ENCODE data around the gene KLHDC4. TPM values are rescaled to one million over a fixed set of nuclear protein-coding genes. Genes with fewer than 3 reads are reported as not detected.

The KLHDC4 gene
- total RNA-seq, 1 experiment from 2014 or later = 36.3 TPM

DNA sequence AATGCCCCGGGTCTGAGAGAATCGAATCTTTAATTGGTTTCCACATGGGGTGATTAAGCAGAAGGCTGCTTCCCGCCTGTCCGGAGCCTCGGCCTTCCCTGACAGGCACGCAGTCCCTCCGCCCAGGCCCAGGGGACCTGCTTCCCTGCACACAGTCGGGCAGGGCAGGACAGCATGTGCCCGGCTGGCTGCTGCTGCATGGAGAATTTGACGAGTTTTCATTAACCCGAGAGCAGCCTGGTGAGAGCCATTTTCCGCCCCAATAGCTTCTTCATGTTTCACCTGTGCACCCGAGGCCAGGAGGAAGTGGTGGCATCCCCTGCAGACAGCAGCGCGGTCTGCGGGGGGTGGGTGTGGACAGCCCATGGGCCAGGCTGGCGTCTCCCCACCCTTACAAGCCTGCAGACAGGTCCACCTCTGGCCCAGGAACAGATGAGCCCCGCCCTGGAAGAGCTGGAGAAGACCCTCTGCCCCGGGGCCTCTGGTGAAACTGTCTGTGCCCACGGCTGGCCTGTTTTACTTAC lies 67.0 kb downstream of the KLHDC4 start:
- no peaks in the 10 kb centered on the region for H3K4me1 ChIP-seq (ENCODE audit: insufficient read depth, low read length)
- no TSS peak for BruUV-seq (replicated peaks)
- intact Hi-C loops (cut with micrococcal nuclease) = no loop called here

DNA sequence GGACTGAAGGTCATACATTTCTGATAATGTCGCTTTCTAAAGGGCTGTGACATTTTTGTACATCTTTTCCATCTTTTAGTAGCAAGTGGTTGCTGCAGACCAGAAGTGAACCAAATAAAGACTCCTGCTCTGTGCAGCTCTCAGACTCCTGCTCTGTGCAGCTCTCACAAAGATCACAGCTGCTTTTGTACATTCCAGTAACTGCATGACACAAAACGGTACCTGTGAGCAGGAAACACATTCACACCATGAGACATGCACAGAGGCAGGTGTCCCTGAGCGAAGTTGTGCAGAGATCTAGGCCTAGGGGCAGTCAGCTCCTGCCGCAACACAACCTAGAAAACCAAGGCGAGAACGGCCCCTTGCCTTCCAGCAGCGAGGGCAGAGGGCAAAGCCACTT lies 67.5 kb downstream of the KLHDC4 start:
- ATAC-seq (no peak), DNase-seq (no peak)
- BruUV-seq (replicated peaks) = no TSS peak
- no peak overlapping the region for H3K27ac ChIP-seq (ENCODE audit: low read length)
- H3K36me3 ChIP-seq (ENCODE audit: low read depth, low read length) = no peaks in the 10 kb centered on the region
- H3K9me3 ChIP-seq (ENCODE audit: low read length) = no peaks in the 10 kb centered on the region
- no peak overlapping the region for H3K9ac ChIP-seq (ENCODE audit: low read length)
- H3K4me2 ChIP-seq (ENCODE audit: low read length) = no peak overlapping the region
- no peaks in the 10 kb centered on the region for H3K79me2 ChIP-seq (ENCODE audit: low read length)
- no peak overlapping the region for H2AFZ ChIP-seq (ENCODE audit: low read length)
- no peaks in the 10 kb centered on the region for H3K27me3 ChIP-seq (ENCODE audit: low read length)
- H3K4me3 ChIP-seq (ENCODE audit: low read length) = no peak overlapping the region
- ChIA-PET CTCF (no interaction called here), POLR2A (ENCODE audit: unreplicated experiment) (no interaction called here)
- no peaks in the 10 kb centered on the region for H4K20me1 ChIP-seq (ENCODE audit: low read length)
- TF ChIP-seq EZH2phosphoT487 (IDR thresholded peaks at IDR 0.05; ENCODE audit: borderline replicate concordance, low read length) (no peak), EZH2 (IDR thresholded peaks at IDR 0.05; ENCODE audit: low read length, unreplicated experiment) (no peak)
- TF ChIP-seq, protein P1, sequence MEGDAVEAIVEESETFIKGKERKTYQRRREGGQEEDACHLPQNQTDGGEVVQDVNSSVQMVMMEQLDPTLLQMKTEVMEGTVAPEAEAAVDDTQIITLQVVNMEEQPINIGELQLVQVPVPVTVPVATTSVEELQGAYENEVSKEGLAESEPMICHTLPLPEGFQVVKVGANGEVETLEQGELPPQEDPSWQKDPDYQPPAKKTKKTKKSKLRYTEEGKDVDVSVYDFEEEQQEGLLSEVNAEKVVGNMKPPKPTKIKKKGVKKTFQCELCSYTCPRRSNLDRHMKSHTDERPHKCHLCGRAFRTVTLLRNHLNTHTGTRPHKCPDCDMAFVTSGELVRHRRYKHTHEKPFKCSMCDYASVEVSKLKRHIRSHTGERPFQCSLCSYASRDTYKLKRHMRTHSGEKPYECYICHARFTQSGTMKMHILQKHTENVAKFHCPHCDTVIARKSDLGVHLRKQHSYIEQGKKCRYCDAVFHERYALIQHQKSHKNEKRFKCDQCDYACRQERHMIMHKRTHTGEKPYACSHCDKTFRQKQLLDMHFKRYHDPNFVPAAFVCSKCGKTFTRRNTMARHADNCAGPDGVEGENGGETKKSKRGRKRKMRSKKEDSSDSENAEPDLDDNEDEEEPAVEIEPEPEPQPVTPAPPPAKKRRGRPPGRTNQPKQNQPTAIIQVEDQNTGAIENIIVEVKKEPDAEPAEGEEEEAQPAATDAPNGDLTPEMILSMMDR (conservative IDR thresholded peaks at IDR 0.05; ENCODE audit: low read depth, low read length) = no peak
- intact Hi-C loops (cut with micrococcal nuclease) = no loop called here
- H3K9me2 ChIP-seq (replicated peaks; ENCODE audit: low read length) = no peaks in the 10 kb centered on the region
- no peaks in the 10 kb centered on the region for H3F3A ChIP-seq (ENCODE audit: low read length, unreplicated experiment)
- no peaks in the 10 kb centered on the region for H3K4me1 ChIP-seq (ENCODE audit: insufficient read depth, low read length)

More for the DNA sequence above, 67.0 kb downstream of the KLHDC4 start:
- Histone ChIP-seq H3K36me3 (ENCODE audit: low read depth, low read length) (no peaks in the 10 kb centered on the region), H3K9me2 (replicated peaks; ENCODE audit: low read length) (no peaks in the 10 kb centered on the region), H3K79me2 (ENCODE audit: low read length) (no peaks in the 10 kb centered on the region), H4K20me1 (ENCODE audit: low read length) (no peaks in the 10 kb centered on the region), H3K9me3 (ENCODE audit: low read length) (no peaks in the 10 kb centered on the region), H3K4me3 (ENCODE audit: low read length) (no peak overlapping the region), H3K4me2 (ENCODE audit: low read length) (no peak overlapping the region), H3F3A (ENCODE audit: low read length, unreplicated experiment) (no peaks in the 10 kb centered on the region), H2AFZ (ENCODE audit: low read length) (no peak overlapping the region), H3K27ac (ENCODE audit: low read length) (no peak overlapping the region), H3K9ac (ENCODE audit: low read length) (no peak overlapping the region), H3K27me3 (ENCODE audit: low read length) (no peaks in the 10 kb centered on the region)
- TF ChIP-seq, protein P1 (conservative IDR thresholded peaks at IDR 0.05; ENCODE audit: low read depth, low read length) = no peak
- no peak for TF ChIP-seq EZH2 (IDR thresholded peaks at IDR 0.05; ENCODE audit: low read length, unreplicated experiment)
- no peak for TF ChIP-seq EZH2phosphoT487 (IDR thresholded peaks at IDR 0.05; ENCODE audit: borderline replicate concordance, low read length)
- ATAC-seq (no peak), DNase-seq (no peak)
- CTCF ChIA-PET = no interaction called here
- POLR2A ChIA-PET (ENCODE audit: unreplicated experiment) = no interaction called here

DNA sequence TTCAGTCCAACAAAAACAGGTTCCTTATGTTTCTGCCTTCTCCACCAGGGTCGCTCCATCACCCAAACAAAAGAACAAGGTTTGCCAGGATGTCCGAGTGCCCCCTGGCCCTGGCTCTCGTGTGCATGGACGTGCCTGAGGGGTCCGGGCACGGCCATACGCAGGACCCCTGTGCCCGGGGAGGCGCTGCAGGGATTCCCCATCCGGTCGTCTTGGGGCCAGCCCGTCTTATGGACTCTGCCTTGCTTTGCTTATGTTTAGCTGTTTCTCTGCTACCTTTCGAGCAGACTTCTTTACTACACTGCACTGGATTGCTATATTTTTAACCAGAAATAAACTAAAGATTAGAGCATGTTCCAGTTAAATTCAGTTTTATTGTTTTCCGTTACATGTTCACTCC lies 68.0 kb downstream of the KLHDC4 start:
- H3K9me3 ChIP-seq (ENCODE audit: low read length) = no peaks in the 10 kb centered on the region
- H3F3A ChIP-seq (ENCODE audit: low read length, unreplicated experiment) = no peaks in the 10 kb centered on the region
- no peaks in the 10 kb centered on the region for H4K20me1 ChIP-seq (ENCODE audit: low read length)
- no peak overlapping the region for H3K4me2 ChIP-seq (ENCODE audit: low read length)
- no peak overlapping the region for H3K27ac ChIP-seq (ENCODE audit: low read length)
- no peak for TF ChIP-seq EZH2phosphoT487 (IDR thresholded peaks at IDR 0.05; ENCODE audit: borderline replicate concordance, low read length)
- TF ChIP-seq, protein P1 (conservative IDR thresholded peaks at IDR 0.05; ENCODE audit: low read depth, low read length) = no peak
- ChIA-PET CTCF (no interaction called here), POLR2A (ENCODE audit: unreplicated experiment) (no interaction called here)
- no peaks in the 10 kb centered on the region for H3K4me1 ChIP-seq (ENCODE audit: insufficient read depth, low read length)
- no peak overlapping the region for H3K9ac ChIP-seq (ENCODE audit: low read length)
- H3K9me2 ChIP-seq (replicated peaks; ENCODE audit: low read length) = no peaks in the 10 kb centered on the region
- H3K79me2 ChIP-seq (ENCODE audit: low read length) = no peaks in the 10 kb centered on the region
- ATAC-seq = no peak
- no peak overlapping the region for H3K4me3 ChIP-seq (ENCODE audit: low read length)
- no peak for DNase-seq
- BruUV-seq (replicated peaks) = no TSS peak
- H2AFZ ChIP-seq (ENCODE audit: low read length) = no peak overlapping the region
- H3K36me3 ChIP-seq (ENCODE audit: low read depth, low read length) = no peaks in the 10 kb centered on the region
- no peaks in the 10 kb centered on the region for H3K27me3 ChIP-seq (ENCODE audit: low read length)
- intact Hi-C loops (cut with micrococcal nuclease) = no loop called here
